AG04449 (cell line): ENCODE data around the gene ATOSB.

Experiments used
- CTCF ChIA-PET: fragments of 350-600 bp; formaldehyde crosslinking; extraction: SDS; loops from one replicate; lab custom pipeline; 2021; ENCODE audit warnings: antibody characterized with exemption; lab: Yijun Ruan, JAX
- POLR2A ChIA-PET: fragments of 400-600, 350-600 bp; formaldehyde crosslinking; extraction: SDS; loops from one replicate; lab custom pipeline; 2020; ENCODE audit warnings: antibody characterized with exemption, inconsistent platforms; lab: Yijun Ruan, JAX
- DNase-seq: peaks from one replicate; pipeline ENCODE4 v3.0.0-alpha.2; 2010; ENCODE audit warnings: low read depth, low spot score
- H3K4me3 ChIP-seq: 2 replicates; pipeline ENCODE4 v1.5.1; 2011; ENCODE audit warnings: low read depth, mild to moderate bottlenecking, control low read depth, low read length
- CTCF ChIP-seq: IDR thresholded peaks from one replicate; pipeline ENCODE4 v1.5.1; 2011; ENCODE audit warnings: mild to moderate bottlenecking, moderate library complexity, low read length, control low read depth, inconsistent platforms; ENCODE audit not compliant: insufficient read depth; ENCODE audit errors: missing control alignments

The ATOSB gene

GRCh38 chr9:35136866-35137265 lies 21.2 kb upstream of the ATOSB start:
- no peak for TF ChIP-seq CTCF
- DNase-seq, result no peak
- no peak overlapping the region for H3K4me3 ChIP-seq
- POLR2A ChIA-PET, result no interaction called here
- CTCF ChIA-PET, result no interaction called here

GRCh38 chr9:35135988-35136387 lies 20.3 kb upstream of the ATOSB start:
- ChIA-PET CTCF (interaction anchor here (0.9 to 1.3 kb wide), 2 partner anchors 10 to 19 kb away, joined by 3 to 6 read pairs; no protein-coding TSS in a partner anchor), POLR2A (no interaction called here)
- H3K4me3 ChIP-seq, result no peak overlapping the region
- no peak for TF ChIP-seq CTCF
- DNase-seq, result no peak

- no peak for TF ChIP-seq CTCF
- CTCF ChIA-PET, result no interaction called here
- POLR2A ChIA-PET, result no interaction called here
- no peak for DNase-seq
- H3K4me3 ChIP-seq, result no peak overlapping the region
Measured at GRCh38 chr9:35134920-35135319, 19.3 kb upstream of the ATOSB start.

- peak; percentile 98 for TF ChIP-seq CTCF
- peak; percentile 63 for DNase-seq
- peak overlapping the region; percentile 99 for H3K4me3 ChIP-seq
- ChIA-PET CTCF (interaction anchor here (0.5 to 15.9 kb wide), 29 partner anchors 9 to 438 kb away, joined by 3 to 181 read pairs (median 5); partner anchors contain the start of genes PIGO and UNC13B), POLR2A (no interaction called here)
Measured at GRCh38 chr9:35116898-35117551, 1.4 kb upstream of the ATOSB start.

GRCh38 chr9:35116539-35116897 lies 856 bp upstream of the ATOSB start:
- DNase-seq, result no peak
- ChIA-PET CTCF (interaction anchor here (0.8 to 15.9 kb wide), 29 partner anchors 10 to 632 kb away, joined by 3 to 181 read pairs (median 5); partner anchors contain the start of genes PIGO and UNC13B), POLR2A (no interaction called here)
- peak; percentile 0 for TF ChIP-seq CTCF
- peak overlapping the region; percentile 99 for H3K4me3 ChIP-seq

GRCh38 chr9:35114840-35115628 lies 628 bp downstream of the ATOSB start:
- TF ChIP-seq CTCF, result no peak
- peak overlapping the region; percentile 99 for H3K4me3 ChIP-seq
- no peak for DNase-seq
- POLR2A ChIA-PET, result interaction anchor here (0.7 to 1.7 kb wide), 6 partner anchors 35 to 375 kb away, joined by 3 to 5 read pairs (median 4); partner anchors contain the start of genes FANCG and RUSC2
- CTCF ChIA-PET, result interaction anchor here (0.6 to 15.9 kb wide), 18 partner anchors 8 to 633 kb away, joined by 3 to 181 read pairs (median 4); partner anchors contain the start of genes PIGO, RUSC2 and UNC13B
